CD14-positive monocyte (primary cell): ENCODE measurements around the gene CADM1. TPM values are rescaled to one million over a fixed set of nuclear protein-coding genes. Genes with fewer than 3 reads are reported as not detected.

Experiments used
- DNase-seq, 3 donors: peaks; one replicate each; pipeline ENCODE4 v3.0.0-alpha.2; 2011 to 2022
- H2AFZ ChIP-seq: 2 replicates; pipeline ENCODE4 v1.6.0; 2012; ENCODE audit warnings: mild to moderate bottlenecking, low read depth, low read length, inconsistent platforms; ENCODE audit not compliant: insufficient read depth, poor library complexity, severe bottlenecking
- H3K27ac ChIP-seq, 2 donors: 1 replicate in 1 of 2; 2 replicates in 1 of 2; pipeline ENCODE4 v1.5.1; 2012 to 2013; ENCODE audit warnings: low read length in 2 of 2, control low read depth in 1 of 2, inconsistent platforms in 1 of 2, low read depth in 1 of 2, mild to moderate bottlenecking in 1 of 2
- H3K27me3 ChIP-seq, 2 donors: one replicate each; pipeline versions ENCODE4 v1.6.0 to v1.6.1; 2011 to 2013; ENCODE audit warnings: low read length in 2 of 2; ENCODE audit not compliant: control insufficient read depth in 2 of 2, insufficient read depth in 2 of 2
- H3K36me3 ChIP-seq, 2 donors: replicated peaks in 1 of 2; 1 replicate in 1 of 2; 2 replicates in 1 of 2; pipeline versions ENCODE4 v1.5.1 to v1.6.1; 2012 to 2013; ENCODE audit warnings: low read length in 2 of 2, control low read depth in 1 of 2, inconsistent platforms in 1 of 2, mild to moderate bottlenecking in 1 of 2; ENCODE audit not compliant: insufficient read depth in 2 of 2, control insufficient read depth in 1 of 2
- H3K4me1 ChIP-seq, 2 donors: 1 replicate in 1 of 2; 2 replicates in 1 of 2; pipeline versions ENCODE4 v1.5.1 to v1.6.1; 2012 to 2013; ENCODE audit warnings: low read length in 2 of 2, control low read depth in 1 of 2, inconsistent platforms in 1 of 2, mild to moderate bottlenecking in 1 of 2, moderate library complexity in 1 of 2; ENCODE audit not compliant: insufficient read depth in 2 of 2, control insufficient read depth in 1 of 2
- H3K4me2 ChIP-seq: replicated peaks from 2 replicates; pipeline ENCODE3; 2012; ENCODE audit warnings: low read length, moderate library complexity, mild to moderate bottlenecking; ENCODE audit not compliant: poor library complexity, severe bottlenecking; ENCODE audit errors: extremely low read depth
- H3K4me3 ChIP-seq, 3 experiments: fragments of 200-600 bp in 1 of 3; sonication (generic) in 1 of 3; replicated peaks in 1 of 3; 1 replicate in 2 of 3; 2 replicates in 1 of 3; pipeline ENCODE4 v1.5.1; 2011 to 2013; ENCODE audit warnings: low read length in 3 of 3, mild to moderate bottlenecking in 3 of 3, control low read depth in 2 of 3, low read depth in 2 of 3, inconsistent platforms in 1 of 3, moderate library complexity in 1 of 3
- H3K79me2 ChIP-seq: 2 replicates; pipeline ENCODE4 v1.6.0; 2012; ENCODE audit warnings: mild to moderate bottlenecking, control low read depth, inconsistent platforms, low read length, moderate library complexity; ENCODE audit not compliant: insufficient read depth
- H3K9ac ChIP-seq: 2 replicates; pipeline ENCODE4 v1.6.0; 2017; ENCODE audit warnings: low read length, mild to moderate bottlenecking; ENCODE audit not compliant: insufficient read depth, poor library complexity, severe bottlenecking
- H3K9me3 ChIP-seq, 2 donors: replicated peaks in 1 of 2; 1 replicate in 1 of 2; 2 replicates in 1 of 2; pipeline versions ENCODE4 v1.5.1 to v1.6.1; 2012 to 2013; ENCODE audit warnings: low read length in 2 of 2, control low read depth in 1 of 2; ENCODE audit not compliant: control insufficient read depth in 1 of 2, insufficient read depth in 1 of 2
- H4K20me1 ChIP-seq: 2 replicates; pipeline ENCODE4 v1.6.0; 2012; ENCODE audit warnings: mild to moderate bottlenecking, low read length, control low read depth, moderate library complexity; ENCODE audit not compliant: insufficient read depth
- H3K27ac Mint-ChIP-seq, 7 donors: one replicate each; pipeline ENCODE4 v1.8.0; 2020; ENCODE audit warnings: mild to moderate bottlenecking in 7 of 7, mixed read lengths in 7 of 7, moderate library complexity in 6 of 7, inconsistent platforms in 2 of 7
- H3K27me3 Mint-ChIP-seq, 3 donors: one replicate each; pipeline ENCODE4 v1.8.0; 2021 to 2022; ENCODE audit warnings: low read depth in 3 of 3, mild to moderate bottlenecking in 3 of 3, mixed read lengths in 3 of 3, moderate library complexity in 3 of 3, inconsistent platforms in 1 of 3
- H3K36me3 Mint-ChIP-seq, 2 donors: one replicate each; pipeline ENCODE4 v1.8.0; 2020; ENCODE audit warnings: mixed read lengths in 2 of 2, inconsistent platforms in 1 of 2, mild to moderate bottlenecking in 1 of 2
- H3K4me1 Mint-ChIP-seq: one replicate; pipeline ENCODE4 v1.8.0; 2020; ENCODE audit warnings: mild to moderate bottlenecking, mixed read lengths
- H3K4me3 Mint-ChIP-seq, 2 donors: one replicate each; pipeline ENCODE4 v1.8.0; 2020; ENCODE audit warnings: mild to moderate bottlenecking in 2 of 2, mixed read lengths in 2 of 2, moderate library complexity in 1 of 2
- H3K9me3 Mint-ChIP-seq, 7 donors: one replicate each; pipeline ENCODE4 v1.8.0; 2020 to 2022; ENCODE audit warnings: mixed read lengths in 7 of 7, mild to moderate bottlenecking in 6 of 7, moderate library complexity in 6 of 7, inconsistent platforms in 2 of 7
- CTCF ChIP-seq: fragments of 200-600 bp; IDR thresholded peaks from one replicate; pipeline ENCODE4 v1.8.0; 2022; ENCODE audit warnings: antibody characterized with exemption, mild to moderate bottlenecking
- WGBS: methylation state at CpG from one replicate; pipeline ENCODE4 v1.1.5; 2013; ENCODE audit warnings: missing lambda C conversion rate; ENCODE audit not compliant: insufficient coverage; 5-methylcytosine and 5-hydroxymethylcytosine counted together
- intact Hi-C, 2 donors: fragments of 100-400 bp; cut with micrococcal nuclease; formaldehyde crosslinking; loops; one replicate each; pipeline versions ENCODE4 v1.15.0 to v1.15.1; 2023
- polyA plus RNA-seq, 3 donors: library from polyadenylated mRNA; depleted of rRNA in 1 of 3; unstranded in 2 of 3; stranded (reverse) in 1 of 3; fragments of 300-500 nt in 2 of 3; fragments of >200 nt in 1 of 3; fragmentation: Illumina TruSeq in 2 of 3; gene quantifications; 1 replicate in 2 of 3; 2 replicates in 1 of 3; pipeline ENCODE4 v1.2.3, GENCODE V29; 2012 to 2021

CADM1 gene
- polyA plus RNA-seq, 3 donors, result not detected

DNA sequence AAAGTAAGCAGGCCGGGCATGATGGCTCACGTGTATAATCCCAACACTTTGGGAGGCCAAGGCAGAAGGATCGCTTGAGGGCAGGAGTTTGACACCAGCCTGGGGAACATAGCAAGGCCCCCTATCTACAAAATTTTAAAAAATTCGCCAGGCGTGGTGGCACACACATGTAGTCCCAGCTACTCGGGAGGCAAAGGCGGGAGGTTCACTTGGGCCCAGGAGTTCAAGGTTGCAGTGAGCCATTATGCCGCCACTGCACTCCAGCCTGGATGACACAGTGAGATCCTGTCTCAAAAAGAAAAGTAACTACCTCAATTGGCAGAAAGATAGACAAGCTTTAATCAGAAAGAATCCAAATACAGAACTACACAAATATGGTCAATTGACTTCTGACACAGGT, 31.0 kb downstream of the CADM1 start:
- Histone ChIP-seq H3K27me3 (peaks cover 4 to 6% of the 10 kb centered on the region in 2 donors), H3K79me2 (no peaks in the 10 kb centered on the region), H3K27ac (no peak overlapping the region), H4K20me1 (no peaks in the 10 kb centered on the region), H3K9me3 (no peaks in the 10 kb centered on the region), H2AFZ (no peak overlapping the region), H3K4me3 (no peak overlapping the region), H3K4me1 (no peaks in the 10 kb centered on the region), H3K4me2 (no peak overlapping the region), H3K9ac (no peak overlapping the region), H3K36me3 (no peaks in the 10 kb centered on the region)
- Mint-ChIP-seq H3K9me3 (peaks cover 0 to 2% (median 2%) of the 10 kb centered on the region in 7 donors), H3K27me3 (peaks cover 7 to 12% (median 10%) of the 10 kb centered on the region in 3 donors), H3K4me3 (no peak overlapping the region), H3K27ac (no peak overlapping the region), H3K36me3 (no peaks in the 10 kb centered on the region), H3K4me1 (peaks cover 7% of the 10 kb centered on the region)
- DNase-seq, result no peak
- TF ChIP-seq CTCF, result no peak
- 98% methylated on average over 7 of the region's 8 CpGs for WGBS
- intact Hi-C loops, result no loop called here

DNA sequence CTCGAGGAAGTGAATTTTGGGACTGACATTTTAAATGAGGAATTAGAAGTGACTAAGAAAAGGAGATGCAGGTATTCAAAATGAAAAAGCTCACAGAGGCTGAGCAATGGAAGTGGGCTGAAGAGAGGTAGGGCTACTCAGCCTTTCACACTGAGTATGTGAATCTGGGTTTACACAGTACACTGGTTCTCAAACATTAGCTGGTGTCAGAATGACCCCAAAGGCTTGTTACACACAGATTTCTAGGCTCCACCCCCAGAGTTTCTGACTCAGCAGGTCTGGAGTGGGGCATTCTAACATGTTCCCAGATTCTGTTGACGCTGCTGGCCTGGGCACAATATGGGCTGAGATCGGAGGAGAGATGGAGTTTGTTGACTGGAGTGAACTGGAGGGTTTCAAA, 32.8 kb downstream of the CADM1 start:
- H3K4me2 ChIP-seq, result no peak overlapping the region
- H2AFZ ChIP-seq, result no peak overlapping the region
- Mint-ChIP-seq H3K4me1 (peaks cover 7% of the 10 kb centered on the region), H3K9me3 (peaks cover 0 to 2% (median 1%) of the 10 kb centered on the region in 7 donors), H3K27me3 (peaks cover 3 to 7% (median 5%) of the 10 kb centered on the region in 3 donors), H3K27ac (no peak overlapping the region), H3K4me3 (no peak overlapping the region), H3K36me3 (no peaks in the 10 kb centered on the region)
- H3K27ac ChIP-seq, result no peak overlapping the region
- intact Hi-C loops, result no loop called here
- no peak overlapping the region for H3K9ac ChIP-seq
- H3K79me2 ChIP-seq, result no peaks in the 10 kb centered on the region
- H3K4me3 ChIP-seq, result no peak overlapping the region
- WGBS, result 96% methylated on average over 2 of the region's 3 CpGs
- H3K9me3 ChIP-seq, result no peaks in the 10 kb centered on the region
- no peaks in the 10 kb centered on the region for H4K20me1 ChIP-seq
- H3K4me1 ChIP-seq, result no peaks in the 10 kb centered on the region
- no peaks in the 10 kb centered on the region for H3K36me3 ChIP-seq
- DNase-seq, result no peak
- no peak for TF ChIP-seq CTCF
- peaks cover 0 to 2% of the 10 kb centered on the region in 2 donors for H3K27me3 ChIP-seq
